CD1c-positive myeloid dendritic cell (primary cell): ENCODE data around the gene SUSD4.

Experiments used
- DNase-seq: peaks from one replicate; pipeline ENCODE4 v3.0.0-alpha.2; 2016; ENCODE audit errors: extremely low spot score

The SUSD4 gene

GRCh38 chr1:223330466-223330865, 33.5 kb downstream of the SUSD4 start:
- no peak for DNase-seq

DNA sequence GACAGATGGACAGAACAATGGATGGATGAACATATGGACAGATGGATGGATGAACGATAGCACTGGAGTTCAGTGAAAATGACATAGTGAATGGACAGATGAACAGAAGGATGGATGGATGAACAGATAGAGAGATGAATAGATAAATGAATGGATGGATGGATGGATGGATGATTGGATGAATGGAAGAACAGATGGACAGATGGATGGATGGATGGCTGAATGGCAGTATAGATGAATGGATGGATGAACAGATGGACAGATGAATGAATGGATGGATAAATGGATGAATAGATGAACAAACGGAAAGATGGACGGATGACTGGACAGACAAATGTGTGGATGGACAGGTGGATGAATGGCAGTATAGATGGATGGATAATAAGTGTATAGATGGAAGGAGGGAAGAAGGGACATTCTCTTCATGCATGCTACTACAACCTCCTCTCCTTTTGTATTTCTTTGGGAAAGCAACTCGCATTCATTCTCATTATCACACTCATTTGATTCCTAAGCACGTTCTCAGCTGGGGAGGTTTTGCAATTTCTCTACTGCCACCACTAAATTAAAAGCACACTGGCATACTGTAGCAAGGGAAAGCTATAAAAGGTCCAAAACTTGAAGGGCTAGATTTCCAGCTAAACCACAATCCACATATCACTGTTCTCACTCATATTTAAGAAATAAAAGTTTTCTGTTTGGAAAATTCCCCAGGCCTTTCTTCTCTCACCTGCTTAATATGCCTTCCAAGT, 34.1 kb downstream of the SUSD4 start:
- DNase-seq, result no peak

GRCh38 chr1:223329252-223329651, 34.7 kb downstream of the SUSD4 start:
- DNase-seq, result no peak

GRCh38 chr1:223328566-223328965, 35.4 kb downstream of the SUSD4 start:
- no peak for DNase-seq

- no peak for DNase-seq
Measured at GRCh38 chr1:223326776-223327175, 37.2 kb downstream of the SUSD4 start.

GRCh38 chr1:223323491-223324484, 40.2 kb downstream of the SUSD4 start:
- no peak for DNase-seq

- no peak for DNase-seq
Measured at GRCh38 chr1:223322868-223323267, 41.1 kb downstream of the SUSD4 start.

DNA sequence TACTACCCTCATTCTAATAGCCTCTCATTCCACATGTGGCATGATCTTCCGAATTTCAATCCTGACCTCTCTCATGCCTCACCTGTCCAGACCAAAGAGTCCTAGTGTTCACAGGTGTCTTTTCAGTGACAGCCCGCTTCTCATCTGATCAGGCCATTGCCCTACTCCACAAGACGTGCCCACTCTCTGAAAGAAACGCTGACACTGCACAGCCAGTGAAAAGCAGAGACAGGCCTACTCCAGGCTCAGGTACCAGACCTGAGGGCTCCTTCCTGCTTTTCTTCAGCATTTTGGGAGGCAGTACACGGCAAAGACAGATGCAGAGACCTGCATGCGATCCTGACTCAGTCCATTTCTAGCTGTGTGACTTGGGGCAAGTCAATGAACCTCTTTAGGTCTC, 43.0 kb downstream of the SUSD4 start:
- DNase-seq, result no peak

- DNase-seq, result no peak
Measured at GRCh38 chr1:223319905-223320580, 43.9 kb downstream of the SUSD4 start.

DNA sequence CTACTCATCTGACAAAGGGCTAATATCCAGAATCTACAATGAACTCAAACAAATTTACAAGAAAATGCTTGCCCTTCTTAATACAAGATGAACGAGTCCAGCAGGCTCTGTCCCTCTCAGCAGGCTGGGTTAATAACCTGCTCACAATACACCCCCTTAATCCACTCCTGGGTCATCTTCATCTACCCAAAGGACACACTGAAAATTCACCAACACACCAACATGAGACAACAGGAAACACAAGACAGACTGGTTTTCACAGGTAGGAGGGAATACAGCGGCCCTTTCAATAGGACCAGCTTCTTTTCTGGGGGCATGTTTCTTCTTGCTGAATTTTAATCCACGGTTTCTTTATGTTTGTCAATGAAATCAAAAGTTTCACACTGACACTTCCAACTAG, 44.6 kb downstream of the SUSD4 start:
- DNase-seq, result no peak

GRCh38 chr1:223316082-223316481, 47.9 kb downstream of the SUSD4 start:
- no peak for DNase-seq

DNA sequence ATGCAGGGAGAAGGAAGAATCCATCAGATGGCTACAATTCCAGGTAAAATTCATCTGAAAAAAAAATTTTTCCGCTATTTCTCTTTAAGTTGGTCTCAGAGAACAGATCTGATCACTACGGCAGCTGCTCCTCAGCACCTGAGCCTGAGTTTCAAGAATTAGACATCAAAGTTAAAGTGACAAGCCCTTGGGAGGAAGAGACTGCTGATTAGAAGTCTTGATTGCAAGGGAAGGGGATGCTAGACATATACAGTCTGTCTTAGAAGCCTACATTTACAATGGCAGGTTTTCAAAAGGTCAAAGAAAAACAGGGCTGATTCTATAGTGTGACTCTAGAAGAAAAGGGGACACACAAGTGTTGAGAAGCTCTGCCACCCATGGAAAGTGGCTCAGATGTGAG, 48.3 kb downstream of the SUSD4 start:
- no peak for DNase-seq

DNA sequence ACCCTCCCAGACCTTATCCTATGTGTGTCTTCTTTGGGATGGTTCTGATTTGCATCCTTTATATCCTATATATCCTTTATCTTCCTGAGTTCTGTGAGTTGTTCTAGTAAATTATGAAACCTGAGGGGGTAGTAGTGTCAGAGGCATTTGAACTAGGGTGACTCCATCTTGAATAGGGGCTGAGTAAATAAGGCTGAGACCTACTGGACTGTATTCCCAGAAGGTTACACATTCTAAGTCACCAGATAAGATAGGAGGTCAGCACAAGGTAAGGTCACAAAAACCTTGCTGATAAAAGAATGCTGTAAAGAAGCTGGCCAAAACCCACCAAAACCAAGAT, 50.6 kb downstream of the SUSD4 start:
- DNase-seq, result no peak

GRCh38 chr1:223312705-223313414, 51.1 kb downstream of the SUSD4 start:
- no peak for DNase-seq

DNA sequence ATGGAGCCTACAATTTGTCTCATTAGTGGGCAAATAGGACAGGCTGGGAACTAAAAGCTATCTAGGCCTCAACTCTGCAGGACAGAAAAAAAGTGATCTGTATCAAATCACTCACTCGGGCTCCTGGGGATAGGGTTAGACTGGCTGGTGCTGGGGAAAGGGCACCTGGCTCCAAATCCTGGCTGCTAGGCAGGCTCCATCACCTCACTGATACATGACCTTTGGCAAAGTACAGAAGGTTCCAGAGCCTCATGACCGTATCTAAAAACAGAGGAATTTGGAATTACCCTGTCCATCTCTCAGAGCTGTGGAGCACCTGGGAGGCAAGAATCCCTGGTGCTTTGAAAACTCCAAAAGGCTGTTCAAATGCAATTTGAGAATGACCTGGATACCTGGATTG, 51.7 kb downstream of the SUSD4 start:
- no peak for DNase-seq

DNA sequence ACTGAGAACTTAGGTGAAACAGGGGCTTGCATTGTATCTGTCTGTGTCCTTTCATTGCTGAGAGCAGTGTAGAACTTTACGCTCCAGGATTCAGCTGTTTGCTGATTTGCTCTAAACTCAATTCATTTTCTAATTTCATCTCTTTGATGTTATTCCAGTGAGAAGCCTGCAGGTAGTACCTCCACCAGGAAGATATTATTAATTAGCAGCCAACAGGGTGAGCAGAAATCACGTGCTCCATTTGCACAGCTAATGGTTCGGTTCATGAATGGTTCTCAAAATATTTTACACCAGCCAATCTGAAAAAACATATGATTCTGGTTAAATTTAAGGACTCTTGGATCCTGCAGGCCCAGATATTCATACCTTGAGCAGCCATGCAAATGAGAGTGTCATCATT, 52.1 kb downstream of the SUSD4 start:
- DNase-seq, result no peak

DNA sequence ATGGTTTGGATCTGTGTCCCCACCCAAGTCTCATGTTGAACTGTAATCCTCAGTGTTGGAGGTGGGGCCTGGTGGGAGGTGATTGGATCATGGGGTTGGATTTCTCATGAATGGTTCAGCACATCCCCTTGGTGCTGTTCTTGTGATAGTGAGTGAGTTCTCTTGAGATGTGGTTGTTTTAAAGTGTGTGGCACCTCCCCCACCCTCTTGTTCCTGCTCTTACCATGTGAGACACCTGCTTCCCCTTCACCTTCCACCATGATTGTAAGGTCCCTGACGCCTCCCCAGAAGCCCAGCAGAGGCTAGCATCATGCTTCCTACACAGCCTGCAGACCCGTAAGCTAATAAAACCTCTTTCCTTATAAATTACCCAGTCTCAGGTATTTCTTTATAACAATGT, 55.8 kb downstream of the SUSD4 start:
- no peak for DNase-seq

- DNase-seq, result no peak
Measured at GRCh38 chr1:223307544-223307943, 56.4 kb downstream of the SUSD4 start.

DNA sequence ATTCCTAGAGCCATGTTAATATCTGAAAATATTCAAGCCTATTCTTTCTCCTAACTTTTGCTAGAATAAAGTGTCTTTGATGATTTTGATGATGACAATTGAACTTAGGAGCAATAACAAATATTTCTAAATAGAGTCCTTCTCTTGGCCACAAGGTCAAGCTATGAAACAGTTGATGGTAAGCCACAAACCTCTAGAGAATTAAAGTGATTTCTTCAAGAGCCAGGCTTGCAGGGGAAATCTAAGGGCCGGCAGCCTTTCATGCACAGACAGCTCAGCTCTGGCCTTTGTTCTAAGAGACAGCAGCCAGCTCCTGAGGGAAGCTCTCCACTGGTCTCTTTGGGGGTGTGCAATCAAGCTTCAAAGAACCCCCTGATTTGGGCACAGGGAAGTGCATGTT, 59.0 kb downstream of the SUSD4 start:
- no peak for DNase-seq

DNA sequence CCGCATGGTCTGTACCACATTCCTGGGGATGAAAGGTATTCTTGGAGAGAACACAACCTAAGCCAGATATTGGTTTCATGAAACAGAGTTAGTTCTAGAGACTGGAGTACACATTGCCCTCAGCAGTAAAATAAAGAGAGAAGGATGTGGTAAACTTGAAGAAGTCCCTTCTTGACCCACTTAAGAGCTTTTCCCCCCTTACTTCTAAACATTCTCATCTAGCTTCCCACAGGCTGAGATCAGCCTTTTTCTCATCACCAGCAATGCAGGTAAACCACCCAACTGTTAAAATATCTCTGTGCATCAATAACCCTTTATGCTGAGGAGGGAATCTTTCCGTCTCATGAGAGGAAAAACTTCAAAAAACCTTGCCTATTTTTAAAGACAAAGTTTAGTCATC, 62.6 kb downstream of the SUSD4 start:
- DNase-seq, result no peak

GRCh38 chr1:223299553-223299952, 64.4 kb downstream of the SUSD4 start:
- no peak for DNase-seq

- no peak for DNase-seq
Measured at GRCh38 chr1:223298701-223299100, 65.3 kb downstream of the SUSD4 start.
